GM18511 (cell line): ENCODE measurements around the gene TSPOAP1.

Source experiments
- ATAC-seq: cut with Tn5 transposase; IDR thresholded peaks from one replicate; pipeline ENCODE4 v1.9.1; 2021; ENCODE audit warnings: mild to moderate bottlenecking, moderate library complexity; ENCODE audit not compliant: unreplicated experiment

TSPOAP1 gene

GRCh38 chr17:58304750-58305486, 23.7 kb downstream of the TSPOAP1 start:
- ATAC-seq = no peak

DNA sequence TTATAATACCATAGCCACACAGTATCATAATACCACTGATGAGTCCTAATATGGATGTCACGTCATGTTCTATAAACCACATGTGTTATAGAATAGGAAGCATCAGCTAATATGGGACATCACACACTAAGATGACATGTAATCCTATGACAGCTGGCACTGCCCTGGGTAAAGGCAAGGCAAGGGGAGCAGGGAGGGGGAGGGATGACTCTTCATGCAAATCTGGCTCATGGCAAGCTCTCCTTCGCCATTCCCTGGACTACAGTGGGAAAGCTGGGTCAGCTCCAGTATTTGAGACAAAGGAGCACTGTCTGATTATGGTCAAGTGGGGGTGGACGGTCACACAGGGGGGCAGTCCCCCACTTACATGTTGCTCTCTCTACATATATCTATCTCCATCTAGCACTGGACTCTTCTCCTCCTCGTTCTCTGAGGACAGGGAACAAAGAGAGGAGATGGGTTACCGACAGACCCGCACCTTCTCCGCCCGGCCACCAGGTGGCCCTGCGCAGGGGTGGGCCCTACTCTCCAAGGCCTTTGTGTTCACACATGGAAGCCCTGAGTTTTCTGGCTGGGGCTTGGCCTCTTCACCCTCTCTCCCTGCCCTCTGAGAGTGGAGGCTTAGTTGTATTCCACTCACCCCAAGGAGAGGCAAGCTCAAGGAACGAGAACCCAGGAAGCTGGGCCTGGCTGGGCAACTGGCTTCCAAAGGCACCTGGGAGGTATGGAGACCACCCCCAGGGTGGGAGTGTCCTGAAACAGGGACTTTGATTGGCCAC, 24.4 kb downstream of the TSPOAP1 start:
- ATAC-seq = no peak

- no peak for ATAC-seq
Measured at GRCh38 chr17:58302919-58303585, 25.5 kb downstream of the TSPOAP1 start.

GRCh38 chr17:58302171-58302918, 26.2 kb downstream of the TSPOAP1 start:
- no peak for ATAC-seq

- ATAC-seq = no peak
Measured at GRCh38 chr17:58301504-58302150, 27.0 kb downstream of the TSPOAP1 start.

DNA sequence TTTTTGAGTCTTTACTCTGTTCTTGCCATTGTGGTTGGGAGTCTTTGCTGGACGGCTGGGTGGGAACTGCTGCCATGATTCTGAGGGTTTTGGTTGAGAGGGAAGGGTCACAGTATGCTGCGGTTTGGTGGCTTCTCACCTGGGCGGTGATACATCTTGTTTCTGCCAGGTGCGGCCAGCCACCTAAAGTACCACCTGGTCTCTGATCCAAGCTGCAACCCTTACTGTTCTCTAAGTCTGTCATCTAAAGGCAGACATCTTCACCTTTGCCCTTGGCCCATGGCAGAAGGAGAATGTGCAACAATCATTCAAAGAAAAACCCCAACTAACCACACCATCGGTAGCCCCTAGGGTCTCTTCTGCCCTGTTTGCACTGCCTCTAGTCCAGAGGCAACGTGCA, 28.3 kb downstream of the TSPOAP1 start:
- no peak for ATAC-seq

- no peak for ATAC-seq
Measured at GRCh38 chr17:58294034-58294433, 34.6 kb downstream of the TSPOAP1 start.

DNA sequence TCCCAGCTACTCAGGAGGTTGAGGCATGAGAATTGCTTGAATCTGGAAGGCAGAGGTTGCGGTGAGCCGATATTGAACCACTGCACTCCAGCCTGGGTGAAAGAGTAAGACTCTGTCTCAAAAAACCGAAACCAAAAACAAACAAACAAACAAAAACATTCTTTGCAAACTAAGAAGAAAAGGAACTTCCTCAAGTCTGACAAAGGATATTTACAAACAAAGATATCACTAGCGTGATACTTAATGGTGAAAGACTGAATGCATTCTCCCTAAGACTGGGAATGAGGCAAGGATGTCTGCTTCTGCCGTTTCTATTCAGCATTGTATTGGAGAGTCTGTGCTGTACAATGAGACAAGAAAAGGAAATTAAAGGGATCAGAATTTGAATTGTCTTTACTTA, 37.3 kb downstream of the TSPOAP1 start:
- ATAC-seq = no peak

GRCh38 chr17:58289869-58290268, 38.7 kb downstream of the TSPOAP1 start:
- ATAC-seq = no peak

DNA sequence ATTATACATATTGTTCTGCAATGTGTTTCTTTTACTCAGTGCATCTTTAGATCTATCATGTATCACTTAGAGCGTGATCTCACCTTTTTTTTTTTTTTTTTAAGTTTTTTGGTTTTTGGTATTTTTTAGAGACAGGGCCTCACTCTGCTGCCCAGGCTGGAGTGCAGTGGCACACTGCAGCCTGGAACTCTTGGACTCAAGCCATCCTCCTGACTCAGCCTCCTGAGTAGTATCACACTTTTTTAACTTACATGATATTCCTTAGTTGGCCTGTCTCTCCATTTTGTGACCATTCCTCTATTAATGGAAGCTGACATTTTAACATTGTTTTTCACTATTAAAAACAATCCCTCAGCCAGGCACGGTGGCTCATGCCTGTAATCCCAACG, 43.2 kb downstream of the TSPOAP1 start:
- ATAC-seq = no peak

GRCh38 chr17:58284613-58285421, 43.8 kb downstream of the TSPOAP1 start:
- ATAC-seq = no peak

DNA sequence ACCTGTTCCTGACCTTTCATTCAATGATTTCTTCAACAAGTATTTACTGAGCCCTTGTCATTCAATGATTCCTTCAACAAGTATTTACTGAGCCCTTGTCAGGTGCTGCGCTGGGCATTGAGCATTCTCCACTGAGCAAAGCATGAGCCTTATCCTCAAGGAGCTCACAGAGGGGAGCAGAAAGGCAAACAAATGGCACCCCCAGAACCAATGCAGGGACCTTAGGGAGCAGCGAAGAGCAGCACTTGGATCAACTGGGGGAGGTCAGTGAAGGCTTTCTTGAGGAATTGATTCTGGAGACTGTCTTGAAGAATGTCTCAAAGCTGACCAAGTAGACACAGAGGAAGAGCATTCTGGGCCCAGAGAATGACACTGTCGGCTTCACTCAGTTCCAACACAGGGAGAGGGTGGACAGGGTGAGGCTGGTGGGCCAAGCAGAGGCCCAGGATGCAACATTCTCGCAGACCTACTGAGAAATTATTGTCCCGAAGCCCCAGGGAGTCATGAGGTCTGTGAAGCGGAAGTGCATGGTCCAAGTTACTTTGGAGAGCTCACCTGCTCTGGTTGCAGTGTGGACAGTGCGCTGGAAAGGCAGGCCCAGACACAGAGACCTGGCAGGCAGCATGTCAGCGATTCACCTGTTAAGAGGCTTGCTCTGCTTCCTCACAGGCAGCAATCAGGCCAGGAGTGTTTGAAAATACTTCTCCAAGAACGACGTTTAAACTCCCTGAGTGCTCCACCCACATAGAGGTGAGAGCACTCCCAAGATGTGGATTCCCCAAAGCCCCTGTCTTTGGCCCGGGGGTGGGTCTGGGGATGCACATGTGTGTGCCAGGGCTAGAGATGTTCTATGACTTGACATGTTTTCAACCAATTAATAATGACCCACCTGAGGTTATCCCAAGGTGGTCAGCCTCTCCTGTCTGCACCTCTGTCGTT, 44.7 kb downstream of the TSPOAP1 start:
- no peak for ATAC-seq

GRCh38 chr17:58282442-58282841, 46.2 kb downstream of the TSPOAP1 start:
- ATAC-seq = no peak

GRCh38 chr17:58281511-58282011, 47.0 kb downstream of the TSPOAP1 start:
- ATAC-seq = no peak

DNA sequence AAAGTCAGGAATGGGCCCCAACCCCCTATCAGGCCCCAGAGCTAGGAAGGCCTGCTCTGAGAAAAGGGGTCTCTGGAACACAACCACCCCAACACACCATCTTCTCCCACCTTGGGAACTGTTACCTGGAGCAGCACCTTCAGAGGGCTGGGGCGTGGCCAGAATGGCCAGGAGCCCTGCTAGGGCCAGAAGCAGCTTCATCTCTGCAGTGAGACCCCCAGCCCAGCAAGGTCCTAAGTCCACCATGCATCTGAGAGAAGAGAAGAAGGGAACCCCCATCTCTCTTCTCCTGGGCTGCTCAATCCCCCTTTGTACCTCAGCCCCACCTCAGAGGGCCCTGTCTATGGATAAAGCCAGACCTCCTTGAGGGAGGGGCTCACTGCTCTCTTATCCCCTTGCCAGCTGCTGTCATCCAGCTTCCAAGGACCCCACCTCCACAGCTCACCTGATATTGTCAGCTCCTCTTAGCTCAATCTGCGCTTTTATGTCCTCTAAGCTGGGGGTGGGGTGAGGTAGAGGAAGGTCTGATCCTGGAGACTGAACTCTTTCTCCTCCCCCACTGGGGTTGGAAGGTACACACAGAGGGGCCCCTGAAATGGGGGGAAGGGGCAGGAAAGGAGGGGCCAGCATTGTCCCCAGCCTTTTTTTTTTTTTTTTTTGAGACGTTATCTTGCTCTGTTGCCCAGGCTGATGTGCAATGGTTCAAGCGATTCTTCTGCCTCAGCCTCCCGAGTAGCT, 47.9 kb downstream of the TSPOAP1 start, which contains the start of gene MPO:
Gene MPO, minus strand, starts transcription at position 456 of the 738 bp plus-strand sequence. Its CDS starts 177 bp downstream, at position 279.
- ATAC-seq = no peak

- no peak for ATAC-seq
Measured at GRCh38 chr17:58279736-58280479, 48.7 kb downstream of the TSPOAP1 start.
